ENCODE data around the gene UBA1.
A peak's percentile ranks its signal among the peaks of the same experiment; 100 is the strongest.

The UBA1 gene

DNA sequence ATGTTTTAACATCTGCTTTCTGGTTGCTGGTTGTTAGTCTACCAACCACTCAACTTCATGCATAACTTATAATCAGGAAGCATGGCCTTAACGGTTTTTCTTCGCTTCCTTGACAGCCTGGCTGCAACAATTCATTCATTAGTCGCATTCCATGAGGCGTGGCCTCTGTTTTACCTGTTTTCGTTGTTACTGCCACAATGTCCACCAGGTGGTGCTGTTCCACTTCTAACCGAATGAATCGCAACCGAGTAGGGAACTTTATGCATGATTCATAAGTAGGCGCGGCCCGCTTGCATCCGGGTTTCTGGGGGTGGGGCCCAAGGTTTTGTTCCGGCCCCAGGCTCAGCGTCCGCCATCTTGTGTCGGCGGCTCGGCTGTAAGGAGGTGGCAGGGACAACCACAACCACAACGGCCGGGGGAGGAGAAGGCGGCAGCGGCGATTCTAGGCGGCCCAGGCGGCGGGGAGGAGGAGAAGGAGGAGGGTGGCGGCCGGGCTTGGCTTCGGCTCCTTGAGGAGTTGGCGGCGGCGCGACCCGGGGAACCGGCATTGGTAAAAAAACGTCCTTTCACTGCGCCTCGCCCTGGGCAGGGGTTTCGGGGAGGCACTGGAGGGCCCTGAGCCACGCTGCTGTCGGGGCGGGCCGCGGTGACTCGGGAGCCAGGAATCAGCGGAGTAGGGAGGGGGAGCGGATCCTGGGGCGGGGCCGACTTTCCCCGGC lies at the start of gene UBA1:
Gene UBA1, plus strand, starts transcription at position 355 of the 719 bp plus-strand sequence. CDS start 4,974 bp downstream, outside the sequence.
- peak; percentile 84 to 96 for DNase-seq (ENCODE audit: low read depth in 2 of 2)

DNA sequence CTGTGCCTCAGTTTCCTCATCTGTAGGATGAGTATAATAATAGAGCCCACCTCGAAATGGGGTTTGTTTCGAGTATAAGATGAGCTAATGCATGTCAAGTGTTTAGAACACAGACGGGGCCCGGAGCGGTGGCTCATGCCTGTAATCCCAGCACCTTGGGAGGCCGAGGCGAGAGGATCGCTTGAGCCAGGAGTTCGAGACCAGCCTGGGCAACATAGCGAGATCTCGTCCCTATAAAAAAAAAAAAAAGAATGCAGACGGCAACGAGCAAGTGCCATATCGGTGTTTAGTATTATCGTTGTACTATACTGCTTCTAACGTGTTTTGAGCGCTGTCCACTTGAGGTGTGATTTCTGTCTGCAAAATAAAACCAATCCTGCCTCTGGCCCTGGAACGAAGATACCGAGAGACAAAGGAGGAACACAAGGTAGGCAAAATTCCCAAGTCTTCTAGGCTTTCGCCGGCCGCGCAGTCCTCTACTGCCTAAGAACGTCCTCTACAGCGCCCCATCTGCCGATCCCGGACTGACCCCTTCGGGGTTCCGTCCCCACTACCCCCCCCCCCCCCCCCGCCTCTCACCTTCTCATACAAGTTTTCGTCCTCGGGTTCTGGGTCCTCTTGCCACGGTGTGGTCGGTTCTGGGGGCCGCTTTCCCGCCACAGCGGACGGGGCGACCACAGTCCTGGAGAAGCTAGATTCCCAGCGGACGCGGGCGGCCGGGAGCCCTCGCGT lies 49.6 kb upstream of the UBA1 start:
- DNase-seq (ENCODE audit: low read depth in 2 of 2), result no peak

DNA sequence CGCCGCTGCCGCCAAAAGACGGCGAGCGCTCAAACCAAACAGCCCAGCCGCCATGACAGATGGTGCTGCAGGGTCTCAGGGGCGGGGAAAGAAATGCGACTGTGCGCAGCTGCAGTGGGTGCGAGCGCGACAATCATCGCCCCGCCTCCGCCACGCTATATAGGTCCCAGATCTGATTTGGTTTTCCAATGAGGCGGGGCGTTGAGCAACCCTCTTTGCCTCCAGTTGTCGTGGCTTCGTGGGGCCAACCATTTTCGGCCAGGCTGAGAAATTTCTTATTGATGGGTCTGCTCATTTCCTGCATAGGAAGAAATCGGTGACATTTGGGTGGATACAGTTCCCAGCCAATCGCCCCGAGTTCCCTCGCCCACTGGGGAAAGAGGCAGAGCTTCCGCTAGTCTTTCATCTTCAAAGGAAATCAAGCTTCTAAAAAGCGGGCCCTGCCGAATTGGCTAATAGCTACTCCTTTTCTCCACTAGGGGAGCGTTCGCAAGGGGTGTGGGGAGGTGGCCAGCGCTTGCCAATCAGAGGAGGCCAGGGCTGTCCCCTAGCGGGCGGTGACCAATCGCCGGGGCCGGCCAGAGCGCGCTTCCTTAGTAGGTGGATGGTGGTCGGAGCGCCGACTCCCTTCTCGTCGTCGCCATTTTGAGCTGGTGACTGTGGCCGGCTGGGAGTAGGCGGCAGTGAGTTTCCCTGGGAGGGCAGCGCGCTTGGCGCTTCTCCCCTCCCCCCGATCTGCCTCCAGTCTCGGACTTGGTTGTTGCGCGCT lies 48.8 kb upstream of the UBA1 start, which contains the start of the genes NDUFB11 and RBM10:
Gene NDUFB11, minus strand, starts transcription at position 77 of the 769 bp plus-strand sequence. Its CDS starts 23 bp downstream, at position 54.
Gene RBM10, plus strand, starts transcription at position 596 of the 769 bp plus-strand sequence. CDS start 2,261 bp downstream, outside the sequence.
- DNase-seq (ENCODE audit: low read depth in 2 of 2), result peak; percentile 70 to 83

DNA sequence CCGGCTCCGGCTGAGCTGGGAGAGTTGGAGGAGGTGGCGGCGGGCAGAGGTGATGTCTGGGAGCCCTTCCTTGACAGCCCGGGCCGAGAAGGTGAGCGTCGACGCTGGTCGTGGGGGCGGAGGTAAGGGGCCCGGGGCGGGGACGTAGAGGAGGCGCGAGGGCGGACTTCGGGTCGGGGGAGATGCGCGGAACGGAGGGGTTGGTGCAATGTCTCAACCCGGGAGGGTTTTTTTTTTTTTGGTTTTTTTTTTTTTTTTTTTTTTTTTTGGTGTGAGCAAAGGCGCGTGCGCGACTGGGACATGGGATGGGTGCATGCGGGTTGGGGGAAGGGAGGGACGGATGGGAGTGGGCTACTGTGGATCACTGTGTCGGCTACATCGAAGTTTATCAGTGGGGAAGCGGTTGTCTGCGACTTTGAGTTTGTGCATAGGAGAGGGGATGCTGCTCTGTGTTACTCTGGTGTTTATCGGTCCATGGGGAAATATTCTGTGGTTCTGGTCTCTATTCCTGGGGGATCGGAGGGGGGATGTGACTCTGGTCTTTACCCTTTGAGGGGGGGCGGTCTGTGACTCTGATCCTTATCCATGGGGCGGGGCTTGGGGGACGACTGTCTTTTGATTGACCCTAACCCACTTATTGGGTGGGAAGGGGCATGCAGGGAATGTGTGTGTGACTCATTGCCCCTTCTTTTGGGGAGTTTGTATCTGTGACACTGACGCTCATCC lies 48.1 kb upstream of the UBA1 start:
- DNase-seq (ENCODE audit: low read depth in 2 of 2), result no peak

DNA sequence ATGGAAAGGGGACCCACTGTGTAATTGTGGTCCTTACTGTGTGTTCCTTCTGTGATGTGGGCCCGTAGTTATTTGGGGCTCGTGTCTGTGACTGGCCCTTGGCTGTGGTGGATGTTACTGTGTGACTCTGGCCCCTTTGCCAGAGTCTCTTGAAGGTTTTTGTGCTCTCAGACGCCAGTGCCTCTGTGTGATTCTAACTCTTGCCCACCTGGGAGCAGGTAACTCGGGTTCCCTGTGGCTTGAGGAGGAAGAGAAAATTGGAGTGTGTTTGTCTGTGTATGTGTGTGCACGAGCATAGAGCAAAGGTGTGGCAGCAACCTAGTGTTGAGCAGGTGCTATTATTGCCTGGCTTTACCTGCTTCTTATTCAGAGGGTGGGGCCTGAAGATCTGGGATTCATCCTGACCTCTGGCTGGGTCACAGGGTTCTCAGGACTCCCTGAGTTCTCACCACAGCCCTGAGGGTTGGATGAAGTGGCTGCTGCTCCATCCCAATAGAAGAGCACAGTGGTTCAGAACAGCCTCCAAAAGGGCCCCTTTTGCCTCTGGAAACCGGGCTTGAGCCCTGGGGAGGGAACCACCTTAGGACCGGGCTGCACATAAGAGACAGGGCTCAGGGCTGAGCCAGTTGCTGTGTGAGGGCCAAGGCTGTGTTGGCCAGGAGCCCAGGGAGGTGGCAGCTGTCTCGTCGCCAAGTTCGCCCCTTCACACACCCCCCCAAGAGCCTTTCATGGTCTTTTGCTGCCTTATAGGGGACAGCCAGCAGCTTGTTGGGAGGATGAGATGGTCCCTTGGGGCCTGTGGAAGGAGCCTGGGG lies 47.3 kb upstream of the UBA1 start:
- no peak for DNase-seq (ENCODE audit: low read depth in 2 of 2)

DNA sequence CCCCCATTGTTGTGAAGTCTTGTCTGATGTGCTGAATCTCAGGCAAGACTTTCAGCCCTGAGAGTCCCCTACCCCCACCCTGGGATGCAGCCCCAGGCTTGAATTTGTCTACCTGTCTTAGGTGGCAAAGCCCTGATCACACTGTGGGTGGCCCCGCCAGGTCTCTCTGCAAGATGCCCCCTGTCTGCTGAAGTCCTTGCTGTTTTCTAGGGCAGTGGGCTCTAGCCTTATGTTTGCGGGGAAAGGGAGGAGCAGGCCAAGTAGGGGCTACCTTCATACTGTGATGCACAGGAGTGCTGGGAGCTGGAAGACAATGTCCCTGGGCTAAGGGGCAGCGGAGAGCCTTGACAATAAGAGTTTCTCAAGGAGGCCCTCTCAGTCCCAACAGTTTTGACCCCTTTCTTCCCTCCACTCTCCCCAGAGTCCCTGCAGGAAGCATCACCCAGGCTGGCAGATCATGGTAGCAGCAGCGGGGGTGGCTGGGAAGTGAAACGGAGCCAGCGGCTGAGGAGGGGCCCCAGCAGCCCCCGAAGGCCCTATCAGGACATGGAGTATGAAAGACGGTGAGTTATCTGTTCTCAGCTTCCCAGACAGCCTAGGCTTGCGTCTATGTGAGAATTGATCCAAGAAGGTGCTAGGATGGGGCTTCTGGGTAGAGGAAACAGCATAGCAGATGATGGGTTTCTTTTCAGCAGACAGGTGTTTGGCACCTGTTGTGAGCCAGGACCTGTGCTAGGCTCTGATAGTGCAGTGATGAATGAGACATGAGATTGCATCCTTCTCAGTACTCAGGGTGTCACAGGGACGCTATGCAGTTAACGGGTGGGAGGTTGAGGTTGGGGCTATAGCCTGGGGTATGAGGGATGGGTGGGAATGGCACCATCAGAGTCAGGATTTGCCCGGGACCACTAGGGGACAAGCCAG lies 46.4 kb upstream of the UBA1 start:
- no peak for DNase-seq (ENCODE audit: low read depth in 2 of 2)

DNA sequence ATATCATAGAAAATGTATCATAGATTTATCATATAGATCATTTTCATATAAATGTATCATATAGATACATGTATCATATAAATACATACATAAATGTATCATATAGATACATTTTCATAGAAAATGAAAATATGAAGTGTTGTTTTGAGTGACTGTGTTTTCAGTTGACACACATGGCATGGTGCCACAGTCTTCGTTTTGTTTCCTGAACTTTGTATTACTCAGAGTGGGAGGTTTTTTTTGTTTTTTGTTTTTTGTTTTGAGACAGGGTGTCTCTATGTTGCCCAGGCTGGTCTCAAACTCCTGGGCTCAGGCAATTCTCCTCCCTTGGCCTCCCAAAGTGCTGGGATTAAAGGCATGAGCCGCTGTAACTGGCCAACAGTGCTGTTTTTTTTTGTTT lies 44.7 kb upstream of the UBA1 start:
- DNase-seq (ENCODE audit: low read depth in 2 of 2), result no peak

DNA sequence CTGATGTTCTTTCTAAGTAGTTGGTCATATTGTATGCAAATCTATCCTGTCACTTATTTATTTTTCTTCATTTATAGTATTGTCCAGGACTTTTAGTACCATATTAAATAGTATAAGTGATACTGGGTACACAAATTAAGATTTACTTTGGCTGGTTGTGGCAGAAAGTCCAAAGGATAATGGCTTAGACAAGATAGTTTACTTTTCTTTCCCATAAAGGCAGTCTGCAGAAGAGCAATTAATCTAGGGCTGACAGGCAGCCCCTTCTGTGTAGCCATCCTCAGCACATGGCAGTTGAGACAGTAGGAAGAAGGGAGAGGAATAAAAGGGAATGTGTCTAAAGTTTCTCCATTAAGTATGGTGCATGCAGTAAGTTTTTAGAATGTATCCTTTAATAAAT lies 42.2 kb upstream of the UBA1 start:
- DNase-seq (ENCODE audit: low read depth in 2 of 2), result no peak

DNA sequence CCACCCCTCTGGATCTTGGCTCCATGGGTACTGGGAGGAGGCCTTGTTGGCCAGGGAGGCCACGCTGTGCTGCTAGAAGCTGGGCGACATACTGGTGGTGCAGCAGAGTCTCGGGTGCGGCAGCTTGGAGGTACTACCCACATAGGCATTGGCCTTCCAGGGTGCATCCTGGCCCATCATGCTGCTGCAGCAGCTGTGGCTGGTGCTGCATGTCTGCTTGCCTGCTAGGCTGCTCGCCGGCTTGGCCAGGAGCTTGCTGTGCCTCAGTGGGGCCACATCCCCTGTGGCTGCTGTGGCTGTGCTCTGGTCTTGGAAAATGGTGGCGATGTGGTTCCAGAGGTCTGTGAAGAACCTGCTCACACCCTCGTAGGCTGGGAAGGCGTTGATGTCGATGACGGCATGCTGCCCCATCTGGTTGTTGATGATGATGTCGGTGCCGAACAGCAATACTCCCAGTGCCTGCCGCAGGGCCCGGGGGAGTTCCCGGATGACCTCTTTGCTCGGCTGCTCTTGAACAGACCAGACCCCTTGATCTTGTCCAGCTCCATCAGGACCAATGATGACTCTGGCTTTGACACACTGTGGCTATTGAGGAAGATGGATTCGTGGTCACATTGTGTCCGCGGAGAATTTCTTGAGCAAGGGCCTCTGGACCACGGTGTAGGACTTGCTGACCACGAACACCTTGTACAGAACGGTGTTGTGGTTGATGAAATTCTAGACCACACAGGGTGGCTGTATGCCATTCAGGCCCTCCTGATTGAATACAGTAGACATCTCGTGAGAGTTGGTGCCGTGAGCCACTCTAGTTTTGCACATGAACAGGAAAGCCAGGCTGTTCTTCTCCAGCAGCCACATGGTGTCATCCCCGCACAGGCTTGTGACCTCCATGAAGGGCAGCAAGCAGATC lies 36.8 kb upstream of the UBA1 start:
- no peak for DNase-seq (ENCODE audit: low read depth in 2 of 2)

DNA sequence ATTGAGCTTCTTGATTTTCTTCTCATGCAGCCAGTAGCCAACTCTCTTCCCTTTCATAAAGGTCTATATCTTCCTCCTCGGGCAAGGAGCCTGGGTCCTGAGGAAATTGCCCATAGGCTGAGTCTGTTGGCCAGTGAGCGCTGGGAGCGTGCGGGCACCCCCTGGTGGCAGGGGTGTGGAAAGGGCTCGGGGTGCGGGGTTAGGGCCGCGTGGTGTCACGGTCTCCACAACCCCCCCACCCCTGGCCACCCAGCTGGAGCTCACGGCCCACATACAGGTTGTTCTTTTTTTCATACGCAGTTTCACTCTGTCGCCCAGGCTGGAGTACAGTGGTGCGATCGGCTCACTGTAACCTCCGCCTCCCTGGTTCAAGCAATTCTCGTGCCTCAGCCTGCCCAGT lies 35.5 kb upstream of the UBA1 start:
- DNase-seq (ENCODE audit: low read depth in 2 of 2), result no peak

DNA sequence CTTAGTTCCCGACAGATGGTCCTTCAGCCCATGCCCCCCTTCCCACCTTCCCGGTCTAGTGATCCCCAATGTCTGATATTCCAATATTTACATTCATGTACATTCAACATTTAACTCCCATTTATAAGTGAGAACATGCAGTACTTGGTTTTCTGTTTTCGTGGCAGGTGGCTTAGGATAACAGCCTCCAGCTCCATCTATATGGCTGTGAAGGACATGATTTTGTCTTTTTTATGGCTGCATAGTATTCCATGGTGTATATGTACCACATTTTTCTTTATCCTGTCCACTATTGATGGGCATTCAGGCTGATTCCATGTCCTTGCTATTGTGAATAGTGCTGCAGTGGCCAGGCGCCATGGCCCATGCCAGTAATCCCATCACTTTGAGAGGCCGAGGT lies 34.8 kb upstream of the UBA1 start:
- DNase-seq (ENCODE audit: low read depth in 2 of 2), result no peak

DNA sequence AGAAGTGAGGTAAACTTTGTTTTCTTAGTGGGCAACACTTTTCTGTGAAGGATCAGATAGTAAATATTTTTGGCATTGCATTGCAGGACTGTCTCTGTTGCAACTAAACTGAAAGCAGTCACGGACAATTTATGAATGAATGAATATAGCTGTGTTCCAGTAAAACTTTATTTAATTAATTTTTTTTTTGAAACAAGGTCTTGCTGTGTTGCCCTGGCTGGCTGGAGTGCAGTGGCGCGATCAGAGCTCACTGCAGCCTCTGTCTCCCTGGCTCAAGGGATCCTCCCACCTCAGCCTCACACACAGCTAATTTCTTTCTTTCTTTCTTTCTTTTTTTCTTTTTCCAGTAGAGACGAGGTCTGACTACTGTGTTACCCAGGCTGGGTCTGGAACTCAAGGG lies 32.8 kb upstream of the UBA1 start:
- no peak for DNase-seq (ENCODE audit: low read depth in 2 of 2)

DNA sequence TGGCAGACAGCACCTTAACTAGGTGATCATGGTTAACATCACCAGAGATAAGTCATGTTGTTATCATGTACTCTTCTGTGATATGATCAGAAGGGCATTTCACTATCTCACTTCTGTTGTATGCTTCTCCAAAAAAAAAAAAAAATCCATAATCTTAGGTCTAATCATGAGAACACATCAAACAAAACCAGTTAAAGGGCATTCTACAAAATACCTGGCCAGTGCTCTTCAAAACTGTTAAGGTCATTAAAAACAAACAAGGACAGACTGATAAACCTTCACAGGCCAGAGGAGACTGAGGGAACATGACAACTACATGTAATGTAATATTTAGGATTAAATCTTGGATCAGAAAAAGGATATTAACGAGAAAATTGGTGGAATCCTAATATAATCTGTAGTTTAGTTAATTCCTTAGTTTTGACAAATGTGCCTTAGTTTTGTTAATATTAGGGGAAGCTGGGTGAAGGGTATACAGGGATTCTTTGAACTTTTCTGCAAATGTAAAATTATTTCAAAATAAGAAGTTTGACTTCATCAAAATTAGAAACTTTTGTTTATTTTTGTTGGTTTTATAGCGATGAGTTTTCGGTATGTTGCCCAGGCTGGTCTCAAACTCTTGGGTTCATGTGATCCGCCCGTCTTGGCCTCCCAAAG lies 30.6 kb upstream of the UBA1 start:
- DNase-seq (ENCODE audit: low read depth in 2 of 2), result no peak

DNA sequence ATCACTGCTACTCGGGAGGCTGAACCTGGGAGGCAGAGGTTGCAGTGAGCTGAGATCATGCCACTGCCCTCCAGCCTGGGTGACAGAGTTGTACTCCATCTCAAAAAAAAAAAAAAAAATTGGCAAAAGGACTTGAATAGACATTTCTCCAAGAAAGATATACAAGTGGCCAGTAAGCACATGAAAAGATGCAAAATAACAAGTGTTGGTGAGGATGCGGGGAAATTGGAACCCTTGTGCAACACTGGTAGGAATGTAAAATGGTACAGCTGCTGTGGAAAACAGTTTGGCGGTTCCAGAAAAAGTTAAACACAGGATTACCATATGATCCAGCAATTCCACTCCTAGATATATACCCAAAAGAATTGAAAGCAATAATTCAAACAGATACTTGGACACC lies 29.2 kb upstream of the UBA1 start:
- no peak for DNase-seq (ENCODE audit: low read depth in 2 of 2)

DNA sequence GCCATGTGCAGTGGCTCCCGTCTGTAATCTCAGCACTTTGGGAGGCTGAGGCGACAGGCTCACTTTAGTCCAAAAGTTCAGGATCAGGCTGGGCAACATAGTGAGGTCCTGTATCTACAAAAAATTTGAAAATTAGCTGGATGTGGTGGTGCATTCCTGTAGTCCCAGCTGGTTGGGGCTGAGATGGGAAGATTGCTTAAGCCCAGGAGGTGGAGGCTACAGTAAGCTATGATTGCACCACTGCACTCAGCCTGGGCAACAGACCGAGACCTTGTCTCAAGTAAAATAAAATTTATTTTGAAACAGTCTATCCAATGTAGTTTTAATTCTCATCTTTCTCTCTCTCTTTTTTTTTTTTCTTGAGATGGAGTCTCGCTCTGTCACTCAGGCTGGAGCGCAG lies 27.5 kb upstream of the UBA1 start:
- DNase-seq (ENCODE audit: low read depth in 2 of 2), result no peak

DNA sequence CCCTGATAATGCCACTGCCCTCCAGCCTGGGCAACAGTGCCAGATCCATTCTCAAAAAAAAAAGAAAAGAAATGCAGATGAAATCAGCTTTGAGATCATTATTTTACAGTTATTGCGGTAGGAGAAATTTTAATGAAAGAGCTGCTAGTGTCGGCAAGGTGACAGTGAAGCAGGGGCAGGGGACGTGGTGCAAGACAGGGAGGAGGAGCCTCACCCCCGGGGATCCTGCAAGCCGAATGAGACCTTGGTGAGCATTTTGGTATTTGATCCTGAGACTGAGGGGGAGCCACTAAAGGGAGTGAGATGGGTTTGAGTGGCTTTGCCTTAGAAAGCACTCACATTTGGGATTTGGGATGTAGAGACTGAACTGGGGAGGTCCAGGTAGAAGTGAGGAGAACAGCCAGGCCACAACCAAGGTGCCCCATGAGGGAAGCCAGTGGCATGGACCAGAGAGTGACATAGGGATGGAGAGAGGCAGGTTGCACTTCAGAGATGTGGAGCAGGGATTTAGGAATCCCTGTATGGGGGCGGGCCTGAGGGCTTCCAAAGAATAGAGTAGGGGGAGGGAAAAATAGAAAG lies 25.0 kb upstream of the UBA1 start:
- no peak for DNase-seq (ENCODE audit: low read depth in 2 of 2)

DNA sequence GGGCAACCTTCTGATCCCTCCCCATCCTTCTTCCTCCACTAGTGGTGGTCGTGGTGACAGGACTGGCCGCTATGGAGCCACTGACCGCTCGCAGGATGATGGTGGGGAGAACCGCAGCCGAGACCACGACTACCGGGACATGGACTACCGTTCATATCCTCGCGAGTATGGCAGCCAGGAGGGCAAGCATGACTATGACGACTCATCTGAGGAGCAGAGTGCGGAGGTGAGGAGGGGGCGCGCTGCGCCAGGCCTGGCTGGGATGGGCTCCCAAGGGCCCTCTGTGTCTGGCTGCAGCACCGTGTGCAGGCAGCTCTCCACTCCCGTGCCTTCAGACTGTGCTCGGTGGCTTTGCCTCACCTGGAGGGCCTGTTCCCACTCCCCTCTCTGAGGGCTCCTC lies 24.4 kb upstream of the UBA1 start:
- DNase-seq (ENCODE audit: low read depth in 2 of 2), result no peak
